Fibroblast of pulmonary artery (primary cell): ENCODE data around the gene STK11IP.
A peak's percentile ranks its signal among the peaks of the same experiment; 100 is the strongest.
"Not testable (repeated sequence)": the region's sequence is repeated elsewhere in the genome, so short reads cannot be mapped to it uniquely, and the experiment has no call there.

Source experiments
- DNase-seq: peaks from one replicate; pipeline ENCODE4 v3.0.0-alpha.2; 2010; ENCODE audit warnings: low read depth
- H3K4me3 ChIP-seq: replicated peaks from 2 replicates; pipeline ENCODE4 v1.5.1; 2011; ENCODE audit warnings: low read depth, mild to moderate bottlenecking, control low read depth, low read length, moderate library complexity
- TF ChIP-seq, protein P1 (sequence below): IDR thresholded peaks from 2 replicates; pipeline ENCODE4 v1.5.1; 2011; ENCODE audit warnings: mild to moderate bottlenecking, control low read depth, low read length, inconsistent platforms; ENCODE audit errors: missing control alignments

The STK11IP gene

DNA sequence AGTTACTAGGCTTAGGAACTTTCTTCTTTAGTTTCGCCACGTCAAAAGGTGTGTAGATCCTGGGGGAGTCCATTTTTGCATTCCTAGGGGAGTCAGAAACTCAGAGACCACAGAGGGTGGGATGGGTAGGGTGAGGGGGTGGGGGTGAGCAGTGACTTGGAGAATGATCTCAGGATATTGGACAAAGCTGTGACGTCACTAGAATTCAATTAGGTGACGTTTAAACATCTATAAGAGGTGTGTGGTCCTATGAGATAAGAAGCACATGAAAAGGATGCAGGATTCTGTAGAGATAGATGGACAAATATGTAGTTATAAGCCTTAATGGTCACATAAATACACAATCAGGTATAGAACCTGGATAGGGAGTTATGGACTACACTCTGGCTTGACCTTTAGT lies 51.3 kb downstream of the STK11IP start:
- no peak for DNase-seq
- TF ChIP-seq, protein P1, sequence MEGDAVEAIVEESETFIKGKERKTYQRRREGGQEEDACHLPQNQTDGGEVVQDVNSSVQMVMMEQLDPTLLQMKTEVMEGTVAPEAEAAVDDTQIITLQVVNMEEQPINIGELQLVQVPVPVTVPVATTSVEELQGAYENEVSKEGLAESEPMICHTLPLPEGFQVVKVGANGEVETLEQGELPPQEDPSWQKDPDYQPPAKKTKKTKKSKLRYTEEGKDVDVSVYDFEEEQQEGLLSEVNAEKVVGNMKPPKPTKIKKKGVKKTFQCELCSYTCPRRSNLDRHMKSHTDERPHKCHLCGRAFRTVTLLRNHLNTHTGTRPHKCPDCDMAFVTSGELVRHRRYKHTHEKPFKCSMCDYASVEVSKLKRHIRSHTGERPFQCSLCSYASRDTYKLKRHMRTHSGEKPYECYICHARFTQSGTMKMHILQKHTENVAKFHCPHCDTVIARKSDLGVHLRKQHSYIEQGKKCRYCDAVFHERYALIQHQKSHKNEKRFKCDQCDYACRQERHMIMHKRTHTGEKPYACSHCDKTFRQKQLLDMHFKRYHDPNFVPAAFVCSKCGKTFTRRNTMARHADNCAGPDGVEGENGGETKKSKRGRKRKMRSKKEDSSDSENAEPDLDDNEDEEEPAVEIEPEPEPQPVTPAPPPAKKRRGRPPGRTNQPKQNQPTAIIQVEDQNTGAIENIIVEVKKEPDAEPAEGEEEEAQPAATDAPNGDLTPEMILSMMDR: no peak
- no peak overlapping the region for H3K4me3 ChIP-seq

DNA sequence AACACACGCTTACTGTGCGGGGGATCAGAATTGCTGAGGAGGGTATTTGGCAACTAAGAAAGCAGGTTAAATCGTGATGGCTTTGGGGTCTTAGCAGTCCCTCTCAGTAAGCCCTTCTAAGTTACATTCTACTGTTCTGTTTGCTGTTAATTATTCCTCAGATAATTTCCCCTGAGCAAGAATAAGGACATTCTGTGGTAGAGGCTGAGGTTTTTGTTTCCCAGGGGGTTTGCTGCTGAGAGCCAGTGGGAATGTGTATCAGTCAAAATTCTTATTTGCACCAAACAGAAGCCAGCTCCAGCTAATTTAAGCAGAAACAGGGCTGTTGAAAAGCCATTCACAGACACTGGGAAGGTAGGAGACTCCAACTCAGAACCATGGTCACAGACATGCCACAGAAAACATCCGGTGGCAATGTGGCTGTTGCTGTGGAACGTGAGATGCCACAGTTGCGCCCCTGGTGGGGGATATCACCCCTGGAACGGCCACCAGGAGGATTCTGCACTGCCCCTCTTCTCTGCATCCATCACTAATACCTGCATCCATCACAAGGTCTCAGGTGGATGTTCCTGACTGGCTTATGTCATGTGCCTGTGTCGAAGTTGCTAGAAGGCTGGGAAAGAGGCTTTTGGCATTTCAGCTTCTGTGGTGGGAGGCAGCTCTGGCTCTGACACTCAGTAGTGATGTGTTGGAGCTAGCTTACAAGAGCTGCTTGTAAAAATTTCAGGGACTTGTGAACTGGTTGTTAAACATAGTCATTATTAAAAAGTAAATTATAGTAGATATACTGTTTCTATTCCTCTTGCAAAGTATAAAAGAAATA lies 53.0 kb downstream of the STK11IP start:
- DNase-seq: no peak

DNA sequence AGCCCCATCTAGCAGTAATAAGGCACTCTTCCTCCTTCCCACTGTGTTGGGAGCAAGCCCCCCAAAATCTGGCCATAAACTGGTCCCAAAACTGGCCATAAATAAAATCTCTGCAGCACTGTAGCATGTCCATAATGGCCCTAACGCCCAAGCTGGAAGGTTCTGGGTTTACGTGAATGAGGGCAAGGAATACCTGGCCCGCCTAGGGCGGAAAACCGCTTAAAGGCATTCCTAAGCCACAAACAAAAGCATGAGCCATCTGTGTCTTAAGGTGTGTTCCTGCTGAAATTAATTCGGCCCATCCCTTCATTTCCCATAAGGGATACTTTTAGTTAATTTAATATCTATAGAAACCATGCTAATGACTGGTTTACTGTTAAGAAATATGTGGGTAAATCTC lies 54.0 kb downstream of the STK11IP start:
- not testable (repeated sequence) for H3K4me3 ChIP-seq, DNase-seq

More for the DNA sequence above, 53.0 kb downstream of the STK11IP start:
- no peak overlapping the region for H3K4me3 ChIP-seq
- TF ChIP-seq, protein P1: no peak

DNA sequence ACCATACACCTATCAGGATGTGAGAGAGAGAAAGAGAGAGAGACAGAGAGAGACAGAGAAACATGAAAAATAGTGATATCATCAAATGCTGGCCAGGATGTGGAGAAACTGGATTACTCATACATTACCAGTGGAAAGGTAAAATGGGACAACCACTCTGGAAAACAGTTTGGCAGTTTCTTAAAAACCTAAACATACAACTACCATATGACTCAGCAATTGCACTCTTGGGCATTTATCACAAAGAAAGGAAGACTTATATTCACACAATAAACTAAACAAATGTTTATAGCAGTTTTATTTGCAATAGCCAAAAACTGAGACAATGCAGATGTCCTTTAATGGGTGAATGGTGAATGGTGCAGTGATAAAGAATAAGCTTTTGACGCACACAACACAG lies 58.9 kb downstream of the STK11IP start:
- TF ChIP-seq, protein P1: no peak
- H3K4me3 ChIP-seq: no peak overlapping the region
- DNase-seq: peak; percentile 59

DNA sequence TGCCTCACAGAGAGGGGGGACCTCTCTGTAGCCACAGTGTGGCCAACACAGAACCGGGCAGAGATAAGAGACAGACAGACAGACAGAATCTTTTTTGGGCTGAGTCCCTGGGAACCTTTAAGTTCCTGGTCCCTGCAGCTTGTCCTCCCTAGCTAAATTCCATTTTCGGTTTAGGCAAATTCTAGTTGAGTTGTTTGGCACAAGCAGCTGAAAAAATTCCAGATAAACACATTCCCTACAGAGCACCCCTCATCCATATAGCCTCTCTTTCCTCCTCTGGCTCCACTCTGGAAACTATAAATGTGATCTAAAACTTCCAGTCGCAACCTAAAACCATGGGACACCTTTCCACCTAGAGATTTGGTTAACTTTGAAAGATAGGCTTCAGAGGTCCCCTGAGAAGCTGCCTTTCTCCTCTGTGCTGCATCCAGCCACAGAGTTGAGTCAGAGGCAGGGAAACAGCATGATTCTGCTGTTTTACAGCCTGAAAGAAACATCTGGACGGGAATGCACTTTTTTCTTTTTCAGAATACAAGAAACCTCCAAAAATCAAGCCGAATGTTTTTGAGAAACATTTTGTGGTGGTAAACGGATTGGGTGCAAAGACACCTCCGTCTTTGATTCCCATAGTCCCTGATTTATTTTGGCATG lies 60.7 kb downstream of the STK11IP start:
- TF ChIP-seq, protein P1: no peak

DNA sequence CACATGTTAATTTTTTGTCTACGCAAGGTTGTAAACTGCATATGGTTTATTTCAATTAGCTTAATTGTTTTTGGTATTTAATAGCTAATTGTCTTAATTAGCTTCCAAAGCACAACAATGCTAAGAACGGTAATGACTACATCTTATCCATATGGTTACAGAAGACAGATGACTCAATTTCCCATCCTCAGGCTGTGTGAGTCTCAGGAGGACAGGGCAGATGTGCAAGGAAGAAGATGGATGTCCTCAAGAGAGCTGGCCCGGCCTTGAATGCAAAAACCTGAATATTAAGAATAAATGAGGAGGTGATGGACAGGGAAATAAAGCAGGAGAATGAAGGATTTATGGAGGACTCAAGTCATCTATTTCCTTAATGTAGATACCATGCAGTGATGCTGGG lies 61.2 kb downstream of the STK11IP start:
- no peak overlapping the region for H3K4me3 ChIP-seq
- TF ChIP-seq, protein P1: no peak
- DNase-seq: no peak

More for the DNA sequence above, 60.7 kb downstream of the STK11IP start:
- DNase-seq: peak; percentile 40
- no peak overlapping the region for H3K4me3 ChIP-seq

DNA sequence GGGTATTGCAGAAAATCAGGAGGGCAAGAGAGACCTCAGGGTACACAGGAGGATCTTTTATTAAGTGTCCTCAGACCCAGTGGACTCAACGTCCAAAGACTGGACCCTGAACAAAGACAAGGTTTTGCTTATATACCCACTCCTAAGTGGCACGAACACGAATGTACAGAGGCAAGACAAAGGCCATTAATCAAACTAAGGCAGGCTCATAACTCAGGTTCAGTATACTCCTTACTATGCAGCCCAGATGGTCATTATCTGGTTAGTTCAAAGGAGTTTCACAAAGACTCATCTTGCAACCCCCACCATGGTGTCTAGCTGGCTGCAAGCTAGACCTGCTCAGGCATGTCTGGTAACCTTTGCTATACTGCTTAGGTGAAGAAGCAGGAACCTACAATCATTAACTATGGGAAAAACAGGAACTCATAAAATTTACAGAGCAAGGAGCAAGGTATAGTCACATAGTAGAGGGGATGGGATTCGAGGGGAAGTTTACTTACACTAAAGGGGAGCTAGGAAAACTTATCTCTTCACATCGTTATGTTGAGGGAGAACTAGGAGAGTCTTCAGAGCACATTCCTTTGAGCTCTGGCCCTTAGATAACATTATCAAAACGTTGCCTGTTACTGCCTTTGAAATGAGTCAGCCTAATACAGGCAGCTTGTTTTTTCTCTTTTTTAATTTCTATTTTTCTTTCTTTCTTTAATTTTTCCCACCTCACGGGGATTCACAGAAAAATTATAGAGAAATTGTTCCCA lies 63.7 kb downstream of the STK11IP start:
- TF ChIP-seq, protein P1: no peak
- DNase-seq: peak; percentile 16
- no peak overlapping the region for H3K4me3 ChIP-seq
